GM19025 (cell line): ENCODE results near the gene OR2T29.
"Not testable (repeated sequence)": the region's sequence is repeated elsewhere in the genome, so short reads cannot be mapped to it uniquely, and the experiment has no call there.

Source experiments
- ATAC-seq: cut with Tn5 transposase; IDR thresholded peaks from one replicate; pipeline ENCODE4 v1.9.1; 2021; ENCODE audit warnings: mild to moderate bottlenecking, low read depth, moderate library complexity; ENCODE audit not compliant: unreplicated experiment

The OR2T29 gene

DNA sequence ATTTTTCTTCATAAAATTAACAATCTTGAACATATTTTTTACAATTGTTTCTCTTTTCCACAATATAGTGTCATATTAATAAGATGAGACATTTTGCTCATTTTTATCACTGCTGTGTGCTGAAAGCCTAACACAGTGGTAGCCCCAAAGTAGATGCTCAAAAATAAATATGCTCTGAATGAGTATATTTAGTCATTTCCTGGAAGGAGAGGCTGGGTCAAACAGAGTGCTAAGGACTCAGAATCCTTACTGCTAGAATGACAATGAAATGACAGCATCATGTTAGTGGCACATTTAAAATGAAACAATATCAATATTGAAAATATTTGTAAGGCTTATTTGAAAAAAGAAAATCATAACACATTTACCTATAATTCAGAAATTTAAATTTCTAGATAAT, 25.1 kb downstream of the OR2T29 start:
- ATAC-seq: not testable (repeated sequence)

DNA sequence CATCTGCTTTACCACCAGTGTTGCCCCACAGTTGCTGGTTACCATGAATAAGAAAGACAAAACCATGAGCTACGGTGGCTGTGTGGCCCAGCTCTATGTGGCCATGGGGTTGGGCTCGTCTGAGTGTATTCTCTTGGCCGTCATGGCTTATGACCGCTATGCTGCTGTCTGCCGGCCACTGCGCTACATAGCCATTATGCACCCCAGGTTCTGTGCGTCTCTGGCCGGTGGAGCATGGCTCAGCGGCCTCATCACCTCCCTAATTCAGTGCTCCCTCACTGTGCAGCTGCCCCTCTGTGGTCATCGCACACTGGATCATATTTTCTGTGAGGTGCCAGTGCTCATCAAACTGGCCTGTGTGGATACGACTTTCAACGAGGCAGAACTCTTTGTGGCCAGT, 40.7 kb downstream of the OR2T29 start:
- no peak for ATAC-seq

DNA sequence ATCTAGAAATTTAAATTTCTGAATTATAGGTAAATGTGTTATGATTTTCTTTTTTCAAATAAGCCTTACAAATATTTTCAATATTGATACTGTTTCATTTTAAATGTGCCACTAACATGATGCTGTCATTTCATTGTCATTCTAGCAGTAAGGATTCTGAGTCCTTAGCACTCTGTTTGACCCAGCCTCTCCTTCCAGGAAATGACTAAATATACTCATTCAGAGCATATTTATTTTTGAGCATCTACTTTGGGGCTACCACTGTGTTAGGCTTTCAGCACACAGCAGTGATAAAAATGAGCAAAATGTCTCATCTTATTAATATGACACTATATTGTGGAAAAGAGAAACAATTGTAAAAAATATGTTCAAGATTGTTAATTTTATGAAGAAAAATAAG, 52.4 kb downstream of the OR2T29 start:
- not testable (repeated sequence) for ATAC-seq

DNA sequence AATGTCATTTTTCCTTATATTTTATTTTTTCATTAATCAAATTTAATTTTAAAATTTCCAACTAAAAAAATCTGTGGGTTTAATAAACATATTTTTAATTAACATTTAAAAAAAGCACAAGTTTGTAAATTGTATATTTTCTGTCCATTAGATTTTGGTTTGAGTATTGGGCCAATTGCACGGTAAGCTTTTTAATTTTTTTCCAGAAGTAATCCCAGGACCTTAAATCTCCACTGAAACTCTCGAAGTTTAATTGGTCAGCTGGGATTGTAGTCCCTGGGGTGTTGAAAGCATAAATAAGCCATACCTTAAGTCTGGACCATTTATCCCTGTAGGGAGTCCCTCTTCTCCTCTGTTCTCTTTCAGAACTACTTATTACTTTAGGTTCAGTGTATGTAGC, 54.8 kb downstream of the OR2T29 start, which contains the start of gene OR2G6:
Gene OR2G6 (plus strand): TSS at position 301 of the 400 bp plus-strand sequence. CDS start 13,574 bp downstream, outside the sequence.
- ATAC-seq: not testable (repeated sequence)
